ENCODE data around the gene IFT88.

IFT88 gene

DNA sequence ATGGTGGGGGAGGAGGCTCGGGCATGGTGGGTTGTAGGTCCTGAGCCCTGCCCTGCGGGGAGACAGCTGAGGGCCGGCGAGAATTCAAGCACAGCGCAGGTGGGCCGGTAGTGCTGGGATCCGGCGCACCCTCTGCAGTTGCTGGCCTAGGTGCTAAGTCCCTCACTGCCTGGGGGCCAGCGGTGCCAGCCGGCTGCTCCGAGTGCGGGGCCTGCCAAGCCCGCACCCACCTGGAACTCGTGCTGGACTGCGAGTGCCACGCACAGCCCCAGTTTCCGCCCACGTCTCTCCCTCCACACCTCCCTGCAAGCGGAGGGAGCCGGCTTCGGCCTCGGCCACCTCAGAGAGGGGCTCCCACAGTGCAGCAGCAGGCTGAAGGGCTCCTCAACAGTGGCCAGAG, 173.1 kb downstream of the IFT88 start:
- H3K9ac ChIP-seq (ENCODE audit: low read length): no peak overlapping the region
- H3K4me1 ChIP-seq (ENCODE audit: low read length): no peaks in the 10 kb centered on the region
- no peaks in the 10 kb centered on the region for H3K79me2 ChIP-seq (ENCODE audit: low read length)
- H3K9me2 ChIP-seq (replicated peaks; ENCODE audit: insufficient read depth, low read length): no peaks in the 10 kb centered on the region
- DNase-seq: no peak
- no peaks in the 10 kb centered on the region for H3K9me3 ChIP-seq (replicated peaks; ENCODE audit: insufficient read depth, low read length)
- H3K4me3 ChIP-seq (ENCODE audit: low read length): no peak overlapping the region
- no peak overlapping the region for H3K27ac ChIP-seq (ENCODE audit: low read length)
- no peaks in the 10 kb centered on the region for H4K20me1 ChIP-seq (ENCODE audit: insufficient read depth, low read length)
- no peak overlapping the region for H3K4me2 ChIP-seq (ENCODE audit: low read depth, low read length)
- H3F3A ChIP-seq (ENCODE audit: insufficient read depth, low read length): no peaks in the 10 kb centered on the region
- TF ChIP-seq EZH2 (optimal IDR thresholded peaks at IDR 0.05; ENCODE audit: low read depth, low read length): no peak
- TF ChIP-seq EZH2phosphoT487 (IDR thresholded peaks at IDR 0.05; ENCODE audit: low read length): no peak
- TF ChIP-seq, protein P1, sequence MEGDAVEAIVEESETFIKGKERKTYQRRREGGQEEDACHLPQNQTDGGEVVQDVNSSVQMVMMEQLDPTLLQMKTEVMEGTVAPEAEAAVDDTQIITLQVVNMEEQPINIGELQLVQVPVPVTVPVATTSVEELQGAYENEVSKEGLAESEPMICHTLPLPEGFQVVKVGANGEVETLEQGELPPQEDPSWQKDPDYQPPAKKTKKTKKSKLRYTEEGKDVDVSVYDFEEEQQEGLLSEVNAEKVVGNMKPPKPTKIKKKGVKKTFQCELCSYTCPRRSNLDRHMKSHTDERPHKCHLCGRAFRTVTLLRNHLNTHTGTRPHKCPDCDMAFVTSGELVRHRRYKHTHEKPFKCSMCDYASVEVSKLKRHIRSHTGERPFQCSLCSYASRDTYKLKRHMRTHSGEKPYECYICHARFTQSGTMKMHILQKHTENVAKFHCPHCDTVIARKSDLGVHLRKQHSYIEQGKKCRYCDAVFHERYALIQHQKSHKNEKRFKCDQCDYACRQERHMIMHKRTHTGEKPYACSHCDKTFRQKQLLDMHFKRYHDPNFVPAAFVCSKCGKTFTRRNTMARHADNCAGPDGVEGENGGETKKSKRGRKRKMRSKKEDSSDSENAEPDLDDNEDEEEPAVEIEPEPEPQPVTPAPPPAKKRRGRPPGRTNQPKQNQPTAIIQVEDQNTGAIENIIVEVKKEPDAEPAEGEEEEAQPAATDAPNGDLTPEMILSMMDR (IDR thresholded peaks at IDR 0.05; ENCODE audit: low read length): no peak
- no peak overlapping the region for H2AFZ ChIP-seq (ENCODE audit: low read length)
- no peaks in the 10 kb centered on the region for H3K36me3 ChIP-seq (replicated peaks; ENCODE audit: insufficient read depth, low read length)
- H3K27me3 ChIP-seq (replicated peaks; ENCODE audit: insufficient read depth, low read length): no peaks in the 10 kb centered on the region

Data from MM.1S (cell line).